Measurements from ENCODE around the gene CAPZA1.

CAPZA1 gene

DNA sequence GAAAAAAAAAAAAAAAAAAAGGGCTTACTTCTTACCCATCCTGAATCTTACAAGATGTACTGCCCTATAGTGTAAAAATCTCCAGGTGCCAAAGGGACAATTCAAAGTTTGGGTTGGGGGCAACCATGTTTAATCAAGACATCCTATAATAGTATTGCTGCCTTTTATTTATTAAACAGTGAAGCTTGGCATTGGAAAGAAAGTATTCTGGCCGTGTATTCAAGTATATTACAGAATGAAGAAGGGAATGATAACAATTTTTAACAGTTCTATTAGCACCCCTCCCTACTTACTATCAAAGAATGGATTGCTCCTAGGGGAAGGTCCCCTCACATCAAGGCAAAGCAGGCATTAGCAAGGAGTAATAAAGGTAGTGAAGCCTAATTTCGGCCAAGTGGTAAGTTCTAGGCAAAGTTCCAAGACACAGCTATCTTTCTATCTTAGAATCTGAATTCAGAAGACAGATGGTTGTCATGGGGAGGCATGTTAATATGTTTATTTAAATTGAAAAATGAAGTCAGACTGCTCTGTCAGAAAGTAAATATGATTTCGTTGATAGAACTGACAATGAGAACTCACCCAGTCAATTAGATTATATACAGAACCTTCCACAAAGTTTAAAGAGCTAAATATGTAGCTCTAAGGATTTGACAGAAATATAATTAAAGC is 25.3 kb upstream of the CAPZA1 start:
- TF ChIP-seq, protein P1, sequence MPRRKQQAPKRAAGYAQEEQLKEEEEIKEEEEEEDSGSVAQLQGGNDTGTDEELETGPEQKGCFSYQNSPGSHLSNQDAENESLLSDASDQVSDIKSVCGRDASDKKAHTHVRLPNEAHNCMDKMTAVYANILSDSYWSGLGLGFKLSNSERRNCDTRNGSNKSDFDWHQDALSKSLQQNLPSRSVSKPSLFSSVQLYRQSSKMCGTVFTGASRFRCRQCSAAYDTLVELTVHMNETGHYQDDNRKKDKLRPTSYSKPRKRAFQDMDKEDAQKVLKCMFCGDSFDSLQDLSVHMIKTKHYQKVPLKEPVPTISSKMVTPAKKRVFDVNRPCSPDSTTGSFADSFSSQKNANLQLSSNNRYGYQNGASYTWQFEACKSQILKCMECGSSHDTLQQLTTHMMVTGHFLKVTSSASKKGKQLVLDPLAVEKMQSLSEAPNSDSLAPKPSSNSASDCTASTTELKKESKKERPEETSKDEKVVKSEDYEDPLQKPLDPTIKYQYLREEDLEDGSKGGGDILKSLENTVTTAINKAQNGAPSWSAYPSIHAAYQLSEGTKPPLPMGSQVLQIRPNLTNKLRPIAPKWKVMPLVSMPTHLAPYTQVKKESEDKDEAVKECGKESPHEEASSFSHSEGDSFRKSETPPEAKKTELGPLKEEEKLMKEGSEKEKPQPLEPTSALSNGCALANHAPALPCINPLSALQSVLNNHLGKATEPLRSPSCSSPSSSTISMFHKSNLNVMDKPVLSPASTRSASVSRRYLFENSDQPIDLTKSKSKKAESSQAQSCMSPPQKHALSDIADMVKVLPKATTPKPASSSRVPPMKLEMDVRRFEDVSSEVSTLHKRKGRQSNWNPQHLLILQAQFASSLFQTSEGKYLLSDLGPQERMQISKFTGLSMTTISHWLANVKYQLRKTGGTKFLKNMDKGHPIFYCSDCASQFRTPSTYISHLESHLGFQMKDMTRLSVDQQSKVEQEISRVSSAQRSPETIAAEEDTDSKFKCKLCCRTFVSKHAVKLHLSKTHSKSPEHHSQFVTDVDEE (CRISPR knock-in tag; IDR thresholded peaks at IDR 0.05) = peak; percentile 89
- TF ChIP-seq, protein P2, sequence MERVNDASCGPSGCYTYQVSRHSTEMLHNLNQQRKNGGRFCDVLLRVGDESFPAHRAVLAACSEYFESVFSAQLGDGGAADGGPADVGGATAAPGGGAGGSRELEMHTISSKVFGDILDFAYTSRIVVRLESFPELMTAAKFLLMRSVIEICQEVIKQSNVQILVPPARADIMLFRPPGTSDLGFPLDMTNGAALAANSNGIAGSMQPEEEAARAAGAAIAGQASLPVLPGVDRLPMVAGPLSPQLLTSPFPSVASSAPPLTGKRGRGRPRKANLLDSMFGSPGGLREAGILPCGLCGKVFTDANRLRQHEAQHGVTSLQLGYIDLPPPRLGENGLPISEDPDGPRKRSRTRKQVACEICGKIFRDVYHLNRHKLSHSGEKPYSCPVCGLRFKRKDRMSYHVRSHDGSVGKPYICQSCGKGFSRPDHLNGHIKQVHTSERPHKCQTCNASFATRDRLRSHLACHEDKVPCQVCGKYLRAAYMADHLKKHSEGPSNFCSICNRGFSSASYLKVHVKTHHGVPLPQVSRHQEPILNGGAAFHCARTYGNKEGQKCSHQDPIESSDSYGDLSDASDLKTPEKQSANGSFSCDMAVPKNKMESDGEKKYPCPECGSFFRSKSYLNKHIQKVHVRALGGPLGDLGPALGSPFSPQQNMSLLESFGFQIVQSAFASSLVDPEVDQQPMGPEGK (CRISPR knock-in tag; IDR thresholded peaks at IDR 0.05; ENCODE audit: borderline replicate concordance) = peak; percentile 58; the same call in 1 of the 2 replicates
- peak; percentile 91 for TF ChIP-seq ISL1 (CRISPR knock-in tag; IDR thresholded peaks at IDR 0.05)
- TF ChIP-seq, protein P3, sequence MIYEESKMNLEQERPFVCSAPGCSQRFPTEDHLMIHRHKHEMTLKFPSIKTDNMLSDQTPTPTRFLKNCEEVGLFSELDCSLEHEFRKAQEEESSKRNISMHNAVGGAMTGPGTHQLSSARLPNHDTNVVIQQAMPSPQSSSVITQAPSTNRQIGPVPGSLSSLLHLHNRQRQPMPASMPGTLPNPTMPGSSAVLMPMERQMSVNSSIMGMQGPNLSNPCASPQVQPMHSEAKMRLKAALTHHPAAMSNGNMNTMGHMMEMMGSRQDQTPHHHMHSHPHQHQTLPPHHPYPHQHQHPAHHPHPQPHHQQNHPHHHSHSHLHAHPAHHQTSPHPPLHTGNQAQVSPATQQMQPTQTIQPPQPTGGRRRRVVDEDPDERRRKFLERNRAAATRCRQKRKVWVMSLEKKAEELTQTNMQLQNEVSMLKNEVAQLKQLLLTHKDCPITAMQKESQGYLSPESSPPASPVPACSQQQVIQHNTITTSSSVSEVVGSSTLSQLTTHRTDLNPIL (CRISPR knock-in tag; IDR thresholded peaks at IDR 0.05; ENCODE audit: low read depth) = peak; percentile 74; the same call in 1 of the 2 replicates
- TF ChIP-seq ZC3H10 (CRISPR knock-in tag; IDR thresholded peaks at IDR 0.05) = no peak
- TF ChIP-seq ESRRG (CRISPR knock-in tag; IDR thresholded peaks at IDR 0.05) = no peak
- peak; percentile 78 for ATAC-seq

DNA sequence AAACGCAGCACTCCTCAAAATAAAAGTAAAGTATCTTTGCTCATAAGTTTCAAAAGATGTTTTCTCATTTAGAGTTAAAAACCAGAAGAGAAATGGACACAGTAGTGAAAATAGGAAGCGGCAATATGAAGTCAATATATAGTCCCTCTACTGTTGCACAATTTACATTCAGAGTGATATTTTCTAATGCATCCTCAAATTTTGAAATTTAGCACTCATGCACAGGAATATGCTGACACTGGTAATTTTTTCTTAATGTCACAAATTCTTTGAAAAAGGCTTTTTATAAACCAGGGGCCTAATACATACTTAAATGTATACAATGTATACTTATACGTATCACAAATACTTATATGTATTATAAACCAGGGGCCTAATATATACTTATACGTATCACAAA is 20.2 kb upstream of the CAPZA1 start:
- TF ChIP-seq, protein P4, sequence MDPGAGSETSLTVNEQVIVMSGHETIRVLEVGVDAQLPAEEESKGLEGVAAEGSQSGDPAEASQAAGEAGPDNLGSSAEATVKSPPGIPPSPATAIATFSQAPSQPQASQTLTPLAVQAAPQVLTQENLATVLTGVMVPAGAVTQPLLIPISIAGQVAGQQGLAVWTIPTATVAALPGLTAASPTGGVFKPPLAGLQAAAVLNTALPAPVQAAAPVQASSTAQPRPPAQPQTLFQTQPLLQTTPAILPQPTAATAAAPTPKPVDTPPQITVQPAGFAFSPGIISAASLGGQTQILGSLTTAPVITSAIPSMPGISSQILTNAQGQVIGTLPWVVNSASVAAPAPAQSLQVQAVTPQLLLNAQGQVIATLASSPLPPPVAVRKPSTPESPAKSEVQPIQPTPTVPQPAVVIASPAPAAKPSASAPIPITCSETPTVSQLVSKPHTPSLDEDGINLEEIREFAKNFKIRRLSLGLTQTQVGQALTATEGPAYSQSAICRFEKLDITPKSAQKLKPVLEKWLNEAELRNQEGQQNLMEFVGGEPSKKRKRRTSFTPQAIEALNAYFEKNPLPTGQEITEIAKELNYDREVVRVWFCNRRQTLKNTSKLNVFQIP (CRISPR knock-in tag; IDR thresholded peaks at IDR 0.05; ENCODE audit: borderline replicate concordance, low read depth) = no peak
- TF ChIP-seq ZNF8 (CRISPR knock-in tag; IDR thresholded peaks at IDR 0.05) (no peak), TOX (CRISPR knock-in tag; IDR thresholded peaks at IDR 0.05; ENCODE audit: borderline replicate concordance) (no peak), ZC3H10 (CRISPR knock-in tag; IDR thresholded peaks at IDR 0.05) (no peak), RARB (CRISPR knock-in tag; IDR thresholded peaks at IDR 0.05) (no peak), ZNF70 (CRISPR knock-in tag; IDR thresholded peaks at IDR 0.05) (no peak), ZNF565 (CRISPR knock-in tag; conservative IDR thresholded peaks at IDR 0.05; ENCODE audit: low read depth) (no peak), ARNTL (CRISPR knock-in tag; IDR thresholded peaks at IDR 0.05; ENCODE audit: borderline replicate concordance, low read depth) (no peak), GLIS3 (CRISPR knock-in tag; IDR thresholded peaks at IDR 0.05) (no peak), PPARA (CRISPR knock-in tag; IDR thresholded peaks at IDR 0.05; ENCODE audit: borderline replicate concordance) (no peak), ISL1 (CRISPR knock-in tag; IDR thresholded peaks at IDR 0.05) (no peak), SNAI2 (CRISPR knock-in tag; IDR thresholded peaks at IDR 0.05) (no peak), CSDC2 (CRISPR knock-in tag; IDR thresholded peaks at IDR 0.05) (no peak), ESRRG (CRISPR knock-in tag; IDR thresholded peaks at IDR 0.05) (no peak), ZFP3 (CRISPR knock-in tag; IDR thresholded peaks at IDR 0.05) (no peak), OSR1 (CRISPR knock-in tag; IDR thresholded peaks at IDR 0.05) (no peak), TCF4 (CRISPR knock-in tag; IDR thresholded peaks at IDR 0.05; ENCODE audit: borderline replicate concordance) (no peak)
- TF ChIP-seq, protein P2 (CRISPR knock-in tag; IDR thresholded peaks at IDR 0.05; ENCODE audit: borderline replicate concordance) = no peak
- TF ChIP-seq, protein P1 (CRISPR knock-in tag; IDR thresholded peaks at IDR 0.05) = no peak
- TF ChIP-seq, protein P5, sequence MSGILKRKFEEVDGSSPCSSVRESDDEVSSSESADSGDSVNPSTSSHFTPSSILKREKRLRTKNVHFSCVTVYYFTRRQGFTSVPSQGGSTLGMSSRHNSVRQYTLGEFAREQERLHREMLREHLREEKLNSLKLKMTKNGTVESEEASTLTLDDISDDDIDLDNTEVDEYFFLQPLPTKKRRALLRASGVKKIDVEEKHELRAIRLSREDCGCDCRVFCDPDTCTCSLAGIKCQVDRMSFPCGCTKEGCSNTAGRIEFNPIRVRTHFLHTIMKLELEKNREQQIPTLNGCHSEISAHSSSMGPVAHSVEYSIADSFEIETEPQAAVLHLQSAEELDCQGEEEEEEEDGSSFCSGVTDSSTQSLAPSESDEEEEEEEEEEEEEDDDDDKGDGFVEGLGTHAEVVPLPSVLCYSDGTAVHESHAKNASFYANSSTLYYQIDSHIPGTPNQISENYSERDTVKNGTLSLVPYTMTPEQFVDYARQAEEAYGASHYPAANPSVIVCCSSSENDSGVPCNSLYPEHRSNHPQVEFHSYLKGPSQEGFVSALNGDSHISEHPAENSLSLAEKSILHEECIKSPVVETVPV (CRISPR knock-in tag; IDR thresholded peaks at IDR 0.05) = no peak
- ATAC-seq = no peak
